NCI-H82 treated with DMSO at 0.1 percent for 48 hours (cell line): Measurements from ENCODE around the gene ANP32E.
"Not testable (repeated sequence)": the region's sequence is repeated elsewhere in the genome, so short reads cannot be mapped to it uniquely, and the experiment has no call there.

ENCODE experiments used
- DNase-seq: peaks from one replicate; lab custom pipeline; 2025; ENCODE audit not compliant: unreplicated experiment; lab: John Stamatoyannopoulos, UW

ANP32E gene

DNA sequence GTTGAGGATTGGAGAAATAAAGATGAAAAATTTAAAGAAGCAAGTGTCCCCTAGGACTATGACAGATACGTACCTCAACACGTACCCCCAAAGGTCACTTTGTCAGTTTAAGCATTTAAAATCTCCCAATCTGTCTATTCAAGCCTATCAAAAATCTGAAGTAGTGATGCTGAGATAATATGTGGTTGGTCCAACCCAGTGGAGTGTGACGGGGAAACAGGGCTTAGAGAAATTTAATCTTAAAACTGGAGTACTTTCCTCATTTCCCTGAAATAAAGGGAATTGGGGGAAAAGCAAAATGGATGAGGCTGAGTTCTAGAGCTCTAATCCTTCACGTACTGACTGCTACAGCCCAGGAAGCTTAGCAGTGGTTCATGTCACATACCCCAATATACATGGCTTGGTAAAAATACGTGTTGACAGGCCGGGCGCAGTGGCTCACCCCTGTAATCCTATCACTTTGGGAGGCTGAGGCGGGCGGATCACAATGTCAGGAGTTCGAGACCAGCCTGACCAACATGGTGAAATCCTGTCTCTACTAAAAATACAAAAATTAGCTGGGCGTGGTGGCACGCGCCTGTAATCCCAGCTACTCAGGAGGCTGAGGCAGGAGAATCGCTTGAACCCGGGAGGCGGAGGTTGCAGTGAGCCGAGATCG is 21.7 kb downstream of the ANP32E start:
- DNase-seq, result not testable (repeated sequence)

DNA sequence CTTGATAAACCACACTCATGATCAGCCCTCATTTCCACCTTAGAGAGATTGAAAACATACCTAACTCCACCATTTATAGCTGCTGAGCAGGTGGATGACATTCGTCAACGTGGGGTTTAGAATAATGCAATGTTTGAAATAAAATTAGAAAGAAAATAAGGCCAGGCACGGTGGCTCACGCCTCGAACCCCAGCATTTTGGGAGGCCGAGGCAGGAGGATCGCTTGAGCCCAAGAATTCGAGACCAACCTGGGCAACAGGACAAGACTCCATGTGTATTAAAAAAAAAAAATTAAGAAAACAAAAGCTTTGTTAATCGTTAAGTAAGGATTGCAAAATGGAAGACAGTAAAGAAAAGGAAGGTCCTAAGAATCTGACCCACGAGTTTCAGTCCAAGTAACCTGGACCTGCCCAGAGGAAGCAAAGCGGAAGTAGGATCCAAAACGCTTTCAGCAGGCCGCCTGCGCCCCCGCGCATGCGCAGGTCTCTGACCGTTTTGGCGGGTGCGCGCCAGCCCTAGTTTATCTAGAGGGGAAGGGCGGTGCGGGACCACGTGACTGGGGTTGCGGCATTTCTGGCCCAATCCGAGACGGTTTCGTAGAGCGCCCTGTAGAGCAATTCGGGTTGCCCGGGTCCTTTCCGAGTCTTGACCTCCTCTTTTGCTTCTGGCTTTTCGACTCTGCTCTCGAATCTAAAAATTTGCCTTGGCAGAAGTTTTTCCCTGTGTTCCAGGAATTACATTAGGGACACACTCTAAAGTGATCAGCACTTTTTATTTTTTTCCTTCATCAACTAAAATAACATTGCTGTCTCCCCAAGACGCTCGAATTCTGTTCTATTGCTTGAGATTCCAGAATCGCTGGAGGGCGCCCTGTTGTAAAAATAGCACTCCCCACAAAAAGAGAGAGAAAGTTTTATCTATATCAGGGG is 22.5 kb downstream of the ANP32E start:
- DNase-seq, result peak; percentile 81

DNA sequence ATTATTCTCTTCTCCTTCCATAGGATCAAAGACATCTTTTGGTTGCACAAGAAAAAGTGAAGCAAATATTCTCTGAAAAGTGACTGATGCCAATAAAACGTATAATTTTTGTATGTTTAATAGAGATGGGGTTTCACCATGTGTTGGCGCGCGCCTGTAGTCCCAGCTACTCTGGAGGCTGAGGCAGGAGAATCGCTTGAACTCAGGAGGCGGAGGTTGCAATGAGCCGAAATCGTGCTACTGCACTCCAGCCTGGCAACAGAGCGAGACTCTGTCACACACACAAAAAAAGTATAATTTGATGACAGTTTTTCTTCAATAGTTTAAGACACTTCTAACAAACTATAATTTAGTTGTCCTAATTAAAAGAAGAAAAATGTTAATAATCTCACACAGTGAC is 23.8 kb downstream of the ANP32E start:
- no peak for DNase-seq

DNA sequence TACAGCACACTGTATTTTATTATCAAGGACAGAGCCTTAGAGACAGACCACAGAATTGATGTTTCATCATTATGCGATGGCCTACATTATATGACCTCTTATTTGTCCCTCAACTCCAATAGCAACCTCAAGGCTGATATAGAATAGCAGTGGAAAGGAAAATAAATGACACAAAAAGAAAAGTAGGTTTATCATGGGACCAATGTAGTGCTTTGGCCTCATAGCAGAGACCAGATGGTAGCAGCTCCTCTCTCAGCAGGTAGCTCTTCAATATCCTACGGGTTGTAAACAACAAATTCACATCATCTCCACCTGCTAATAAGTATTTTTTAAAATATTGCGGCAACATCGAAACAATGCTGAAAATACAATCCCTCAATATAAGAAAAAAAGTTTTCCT is 25.2 kb downstream of the ANP32E start:
- DNase-seq, result no peak

DNA sequence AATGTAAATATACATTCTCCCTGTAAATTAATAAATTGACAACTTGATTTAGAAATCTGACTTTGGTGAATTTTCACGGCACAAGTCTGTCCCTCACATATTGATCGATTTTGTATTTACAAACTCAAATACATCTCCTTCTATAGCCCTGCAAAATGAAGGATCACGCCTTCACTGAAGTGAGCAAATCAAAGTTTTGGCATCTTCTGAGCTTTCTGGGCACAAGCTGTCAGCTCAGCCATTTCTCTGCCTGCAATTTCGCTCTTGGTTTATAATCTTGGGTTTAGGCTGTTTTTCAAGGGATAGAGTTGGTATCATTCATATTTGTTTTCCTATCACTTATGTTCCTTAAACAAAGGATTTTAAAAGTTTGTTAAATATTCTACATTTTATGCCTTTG is 25.8 kb downstream of the ANP32E start:
- no peak for DNase-seq

DNA sequence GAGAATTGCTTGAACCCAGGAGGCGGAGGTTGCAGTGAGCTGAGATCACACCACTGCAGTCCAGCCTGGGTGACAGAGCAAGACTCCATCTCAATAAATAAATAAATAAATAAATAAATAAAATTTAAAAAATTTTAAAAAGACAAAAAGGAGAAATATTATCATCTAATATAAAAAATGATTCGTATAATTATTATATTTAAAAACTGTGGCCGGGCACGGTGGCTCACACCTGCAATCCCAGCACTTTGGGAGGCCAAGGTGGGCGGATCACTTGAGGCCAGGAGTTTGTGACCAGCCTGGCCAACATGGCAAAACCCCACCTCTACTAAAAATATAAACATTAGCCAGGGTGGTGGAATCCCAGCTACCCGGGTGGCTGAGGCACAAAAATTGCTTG is 27.5 kb downstream of the ANP32E start:
- DNase-seq, result not testable (repeated sequence)

DNA sequence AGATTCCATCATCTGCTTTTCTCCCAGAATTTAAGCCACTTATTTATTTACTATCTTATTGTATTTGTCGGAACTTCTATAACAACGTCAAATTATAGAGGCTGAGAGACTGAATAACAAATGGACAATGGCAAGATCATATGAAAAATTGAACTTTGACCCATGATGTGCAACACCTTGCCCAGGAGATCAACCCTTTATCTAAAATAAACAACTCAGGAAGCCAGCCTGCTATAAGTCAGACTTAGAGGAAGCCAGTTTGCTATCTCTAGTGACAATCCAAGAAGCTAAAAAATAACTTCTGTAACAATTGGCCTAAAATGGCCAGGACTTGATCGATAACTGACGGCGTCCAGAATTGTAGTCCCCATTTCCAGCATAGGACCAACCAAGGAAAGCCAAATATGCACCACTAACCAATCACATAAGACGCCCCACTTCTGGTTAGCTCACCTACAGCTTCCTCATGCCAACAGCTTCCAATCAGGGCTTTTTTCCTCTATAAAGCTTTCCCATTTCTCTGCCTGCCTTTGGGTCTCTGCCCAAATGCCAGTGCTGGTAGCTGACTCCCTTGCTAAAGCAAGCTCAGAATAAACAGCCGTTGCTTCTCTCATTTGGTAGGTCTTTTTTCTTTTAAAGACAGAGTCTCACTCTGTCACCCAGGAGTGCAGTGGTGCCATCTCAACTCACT is 28.5 kb downstream of the ANP32E start:
- DNase-seq, result no peak

DNA sequence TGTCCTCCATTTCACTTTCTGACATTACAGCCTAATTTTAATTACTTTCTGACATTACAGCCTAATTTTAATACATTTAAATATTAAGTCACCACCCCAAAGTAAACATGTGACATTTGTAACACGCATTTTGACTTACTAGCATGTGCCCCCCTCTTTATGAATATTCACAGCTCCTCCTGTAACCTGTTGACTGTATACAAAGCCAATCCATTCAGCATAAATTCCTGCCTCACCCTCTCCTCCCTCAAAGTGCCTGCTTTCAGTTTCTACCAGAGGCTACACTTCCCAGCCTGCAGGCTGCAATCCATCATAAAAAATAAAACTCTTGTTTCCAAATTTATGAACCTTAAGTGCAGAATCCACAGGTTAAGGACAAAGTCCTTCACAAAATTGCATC is 39.5 kb downstream of the ANP32E start:
- DNase-seq, result no peak

DNA sequence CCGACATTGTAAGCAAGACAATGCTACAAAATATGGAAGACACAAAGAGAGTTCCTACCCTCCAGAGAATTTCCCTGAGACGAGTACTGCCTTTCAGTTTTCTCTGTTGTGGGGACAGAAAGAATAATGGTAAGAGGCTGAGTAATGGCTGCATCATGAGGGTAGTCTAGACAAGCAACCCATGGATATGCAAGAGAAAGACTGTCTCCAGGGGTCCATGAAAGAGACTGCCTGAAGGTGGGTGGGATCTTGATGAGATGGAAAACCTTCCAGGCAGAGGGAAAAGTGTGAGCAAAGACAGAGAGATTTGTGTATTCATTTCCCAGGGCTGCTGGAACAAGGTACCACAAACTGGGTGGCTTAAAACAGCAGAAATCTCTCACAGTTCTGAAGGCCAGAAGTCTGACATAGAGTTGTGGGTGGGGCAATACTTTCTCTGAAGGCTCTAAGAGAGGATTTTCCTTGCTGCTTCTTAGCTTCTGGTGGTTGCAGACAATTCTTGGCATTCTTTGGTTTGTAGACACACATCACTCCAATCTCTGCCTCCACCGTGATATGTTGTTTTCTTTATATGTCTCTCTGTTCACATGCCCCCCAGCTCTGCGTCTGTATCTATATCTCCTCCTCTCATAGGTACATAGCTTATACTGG is 41.4 kb downstream of the ANP32E start:
- DNase-seq, result no peak

DNA sequence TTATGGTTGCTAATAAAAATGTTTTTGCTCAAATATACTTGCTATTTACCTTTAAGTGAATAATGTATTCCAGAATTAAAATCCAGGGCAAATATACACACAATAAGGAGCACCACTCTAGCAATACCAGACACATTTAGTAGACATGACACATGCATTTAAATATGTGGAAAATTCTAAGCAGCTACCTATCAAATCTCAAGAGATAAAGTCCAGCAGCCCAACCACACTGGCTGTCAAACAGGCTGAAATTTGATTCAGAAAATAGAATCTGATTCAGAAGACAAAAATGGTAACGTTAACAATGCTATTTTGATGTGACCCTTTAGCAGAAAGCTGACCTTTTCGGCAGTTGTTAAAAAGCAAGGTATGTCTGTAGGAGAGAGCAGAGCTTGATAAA is 43.9 kb downstream of the ANP32E start:
- no peak for DNase-seq

DNA sequence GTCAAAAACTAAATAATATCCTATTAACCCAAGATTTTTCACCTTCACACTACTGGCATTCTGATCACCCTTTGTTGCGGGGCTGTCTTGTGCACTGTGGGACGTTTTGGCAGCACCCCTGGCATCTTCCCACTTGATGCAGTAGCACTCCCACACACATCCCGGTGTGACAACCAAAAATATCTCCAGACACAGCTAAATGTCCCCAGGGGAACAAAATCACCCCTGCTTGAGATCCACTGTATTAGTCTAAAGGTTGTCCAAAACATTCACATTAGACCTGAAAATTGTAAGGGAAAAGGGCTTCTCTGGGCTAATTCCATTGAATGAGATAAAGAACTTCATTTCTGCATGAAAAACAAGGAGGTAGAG is 48.4 kb downstream of the ANP32E start:
- no peak for DNase-seq

DNA sequence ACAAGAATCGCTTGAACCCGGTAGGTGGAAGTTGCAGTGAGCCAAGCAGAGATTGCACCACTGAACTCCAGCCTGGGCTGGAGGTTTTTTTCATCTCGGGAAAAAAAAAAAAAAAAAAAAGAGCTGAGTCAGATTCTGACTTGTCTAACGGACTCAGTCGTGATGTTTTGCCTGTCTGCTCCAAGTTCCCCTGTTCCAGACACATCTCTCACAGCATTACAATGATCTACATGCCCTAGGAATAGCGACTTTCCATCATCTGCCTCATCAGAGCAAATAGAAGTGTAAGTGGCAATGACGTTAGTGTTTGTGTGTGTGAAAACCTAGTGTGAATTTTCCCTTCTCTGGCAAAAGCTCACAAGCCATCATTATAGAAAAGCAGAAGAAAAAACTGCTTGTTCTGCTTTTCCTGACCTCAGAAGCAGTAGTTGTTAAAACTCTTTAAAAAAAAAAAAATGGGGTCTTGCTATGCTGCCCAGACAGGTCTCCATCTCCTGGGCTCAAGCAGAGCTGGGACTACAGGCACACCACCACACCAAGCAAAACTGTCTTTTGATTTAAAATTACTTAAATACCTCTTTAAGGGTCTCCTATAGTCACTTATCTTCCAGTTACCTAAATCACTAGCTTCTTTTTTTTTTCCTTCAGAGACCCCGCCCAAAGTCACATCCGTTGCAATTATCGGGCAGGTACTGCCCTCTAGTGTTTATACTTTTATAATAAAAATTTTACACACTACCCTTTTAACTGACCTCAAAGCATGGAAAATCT is 48.9 kb downstream of the ANP32E start:
- DNase-seq, result peak; percentile 82

DNA sequence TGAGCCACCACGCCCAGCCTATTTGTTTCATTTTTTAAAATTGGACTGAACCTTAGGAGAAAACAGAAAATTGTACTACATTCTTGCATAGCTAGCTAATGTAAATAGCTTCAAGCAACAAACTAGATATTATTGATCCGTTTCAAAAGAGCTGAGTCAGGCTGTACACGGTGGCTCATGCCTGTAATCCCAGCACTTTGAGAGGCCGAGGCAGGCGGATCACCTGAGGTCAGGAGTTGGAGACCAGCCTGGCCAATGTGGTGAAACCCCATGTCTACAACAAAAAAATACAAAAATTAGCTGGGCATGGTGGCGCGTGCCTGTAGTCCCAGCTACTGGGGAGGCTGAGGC is 49.5 kb downstream of the ANP32E start:
- DNase-seq, result not testable (repeated sequence)

DNA sequence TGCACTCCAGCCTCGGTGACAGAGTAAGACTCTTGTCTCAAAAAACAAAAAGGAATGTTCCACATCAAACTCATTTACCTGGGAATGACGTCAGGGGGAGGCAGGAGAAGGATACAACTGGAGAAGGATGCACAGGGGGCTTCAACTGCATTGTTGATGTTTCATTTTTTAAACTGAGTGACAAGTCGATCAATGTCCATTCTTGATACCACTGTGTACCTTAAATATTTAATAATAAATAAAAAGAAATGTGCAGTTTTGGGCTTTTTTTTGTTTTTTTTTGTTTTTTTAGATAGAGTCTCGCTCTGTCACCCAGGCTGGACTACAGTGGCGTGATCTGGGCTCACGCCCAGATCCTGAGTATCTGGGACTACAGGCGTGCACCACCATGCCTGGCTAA is 50.4 kb downstream of the ANP32E start:
- no peak for DNase-seq

DNA sequence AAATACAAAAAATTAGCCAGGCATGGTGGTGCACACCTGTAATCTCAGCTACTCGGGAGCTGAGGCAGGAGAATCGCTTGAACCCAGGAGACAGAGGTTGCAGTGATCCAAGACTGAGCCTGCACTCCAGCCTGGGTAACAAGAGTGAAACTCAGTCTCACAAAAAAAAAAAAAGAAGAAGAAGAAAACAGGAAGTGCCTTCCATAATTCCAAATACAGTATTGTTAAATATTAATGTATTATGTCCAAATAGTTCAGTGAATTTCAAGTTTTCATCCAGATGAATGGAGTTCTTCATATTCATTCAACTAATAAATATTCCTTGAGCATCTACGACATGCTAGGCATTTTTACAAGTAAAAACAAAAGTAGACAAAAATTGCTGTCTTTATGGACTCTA is 52.9 kb downstream of the ANP32E start:
- DNase-seq, result no peak

DNA sequence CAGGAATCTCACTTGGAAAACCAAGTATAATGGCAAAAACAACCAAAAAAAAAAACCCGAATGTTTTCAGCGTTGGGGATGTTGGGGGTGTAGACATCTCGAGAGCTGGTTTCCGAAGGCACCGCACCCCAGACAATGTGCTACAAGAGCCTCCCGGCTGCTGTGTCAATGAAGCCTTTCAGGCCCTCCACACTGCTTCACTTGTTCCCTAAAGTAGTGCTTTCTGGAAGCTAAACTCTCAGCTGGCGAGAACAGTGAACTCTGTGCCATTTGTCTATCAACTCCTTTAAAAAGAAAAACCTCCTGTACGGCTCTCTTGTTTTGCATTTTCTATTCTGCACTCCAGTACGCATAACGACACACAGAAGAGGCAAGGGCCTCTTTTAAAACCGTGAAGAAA is 53.7 kb downstream of the ANP32E start:
- DNase-seq, result no peak

DNA sequence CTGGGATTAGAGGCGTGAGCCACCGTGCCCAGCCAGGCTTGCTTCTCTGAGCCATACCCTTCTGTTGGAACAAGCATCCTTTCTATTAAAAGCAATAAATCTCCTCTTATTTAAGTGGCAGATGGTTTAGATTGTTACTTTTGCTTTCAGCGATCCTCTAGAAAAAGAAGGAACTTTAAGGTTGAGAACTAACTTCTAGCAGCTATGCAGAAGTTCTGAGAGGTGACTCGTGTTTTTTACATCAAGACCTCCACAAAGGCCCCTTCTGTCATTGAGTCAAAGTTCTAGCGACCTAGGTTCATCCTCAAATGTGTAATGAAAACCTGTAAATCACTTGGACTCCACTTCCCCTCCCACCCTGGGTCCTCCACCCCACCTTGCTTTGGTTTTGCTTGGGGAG is 55.4 kb downstream of the ANP32E start:
- no peak for DNase-seq

DNA sequence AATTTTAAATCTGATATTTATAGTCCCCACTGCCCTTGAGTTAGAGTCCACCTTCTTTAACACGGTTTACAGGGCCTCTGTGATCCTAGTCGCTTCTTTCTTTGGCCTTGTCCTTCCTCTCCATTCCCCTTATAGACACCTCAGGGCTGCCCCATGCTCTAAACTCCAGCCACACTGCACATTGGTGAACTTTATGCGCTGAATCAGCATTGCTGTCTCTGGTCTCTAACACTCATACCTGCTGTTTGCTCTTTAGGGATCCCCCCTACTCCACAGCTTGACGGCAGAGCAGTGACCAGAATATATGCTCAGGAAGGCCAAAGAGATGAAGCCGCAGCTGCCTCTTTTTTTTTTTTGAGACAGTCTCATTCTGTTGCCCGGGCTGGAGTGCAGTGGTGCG is 56.0 kb downstream of the ANP32E start:
- DNase-seq, result no peak

DNA sequence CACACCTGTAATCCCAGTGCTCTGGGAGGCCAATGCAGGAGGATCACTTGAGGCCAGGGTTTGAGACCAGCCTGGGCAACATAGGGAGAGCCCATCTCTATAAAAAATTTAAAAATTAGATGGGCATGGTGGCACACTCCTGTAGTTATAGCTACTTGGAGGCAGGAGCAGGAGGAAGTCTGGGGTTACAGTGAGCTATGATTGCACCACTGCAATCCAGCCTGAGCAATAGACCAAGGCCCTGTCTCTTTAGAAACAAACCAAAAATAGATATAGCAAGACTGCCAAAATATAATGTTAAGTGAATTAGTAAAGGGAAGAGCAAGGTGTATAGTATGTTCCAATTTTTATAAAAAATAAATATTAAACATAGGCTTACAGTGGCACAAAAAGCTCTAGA is 57.4 kb downstream of the ANP32E start:
- no peak for DNase-seq

DNA sequence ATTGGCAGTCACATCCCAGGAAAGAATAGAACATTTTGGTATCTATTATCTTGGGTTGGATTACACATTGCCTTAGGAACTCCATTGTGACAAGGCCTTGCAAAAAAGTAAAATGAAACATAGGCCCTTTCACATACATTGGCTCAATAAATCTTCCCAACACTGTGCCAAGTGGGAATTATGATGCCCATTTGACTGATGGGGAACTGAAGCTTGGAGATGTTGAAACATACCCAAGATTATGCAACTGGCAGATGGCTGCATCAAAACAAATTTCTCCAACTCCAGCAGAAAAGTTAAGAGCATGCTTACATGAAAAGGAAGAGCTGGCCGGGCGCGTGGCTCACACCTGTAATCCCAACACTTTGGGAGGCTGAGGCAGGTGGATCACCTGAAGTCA is 59.3 kb downstream of the ANP32E start:
- no peak for DNase-seq

DNA sequence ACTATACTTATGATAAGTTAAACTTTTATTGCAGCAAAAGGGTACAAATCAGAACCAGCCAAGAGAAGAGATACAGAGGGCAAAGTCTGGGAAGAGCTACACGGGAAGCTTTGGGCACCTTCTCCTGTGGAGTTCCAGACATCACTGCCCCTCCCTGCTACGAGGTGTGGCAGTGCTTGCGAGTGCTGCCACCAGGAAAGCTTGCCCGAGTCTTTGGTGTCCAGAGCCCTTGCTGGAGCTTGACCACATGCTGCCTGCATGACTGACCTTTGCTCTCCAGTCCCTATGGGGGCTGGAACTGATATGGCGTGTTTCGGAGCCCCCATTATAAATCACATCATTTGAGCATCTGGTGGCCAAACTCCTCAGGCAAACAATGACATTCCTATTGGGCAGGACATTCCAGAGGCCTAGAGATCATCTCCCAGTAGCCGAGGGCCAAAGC is 62.7 kb downstream of the ANP32E start:
- DNase-seq, result no peak
